ENCODE data around the gene BCL11B.

The BCL11B gene

GRCh38 chr14:99287269-99287942, 15.4 kb upstream of the BCL11B start:
- no peak overlapping the region for H3K4me3 ChIP-seq (ENCODE audit: low read depth, low read length)

GRCh38 chr14:99286761-99287160, 14.8 kb upstream of the BCL11B start:
- H3K4me3 ChIP-seq (ENCODE audit: low read depth, low read length), result no peak overlapping the region

- H3K4me3 ChIP-seq (ENCODE audit: low read depth, low read length), result no peak overlapping the region
Observed at GRCh38 chr14:99284254-99285004, 12.4 kb upstream of the BCL11B start.

GRCh38 chr14:99282261-99283050, 10.5 kb upstream of the BCL11B start:
- no peak overlapping the region for H3K4me3 ChIP-seq (ENCODE audit: low read depth, low read length)

- no peak overlapping the region for H3K4me3 ChIP-seq (ENCODE audit: low read depth, low read length)
Observed at GRCh38 chr14:99281396-99281795, 9.4 kb upstream of the BCL11B start.

GRCh38 chr14:99280852-99281251, 8.9 kb upstream of the BCL11B start:
- no peak overlapping the region for H3K4me3 ChIP-seq (ENCODE audit: low read depth, low read length)

GRCh38 chr14:99280066-99280731, 8.2 kb upstream of the BCL11B start:
- no peak overlapping the region for H3K4me3 ChIP-seq (ENCODE audit: low read depth, low read length)

- no peak overlapping the region for H3K4me3 ChIP-seq (ENCODE audit: low read depth, low read length)
Observed at GRCh38 chr14:99278836-99279235, 6.8 kb upstream of the BCL11B start.

- no peak overlapping the region for H3K4me3 ChIP-seq (ENCODE audit: low read depth, low read length)
Observed at GRCh38 chr14:99277530-99277929, 5.5 kb upstream of the BCL11B start.

GRCh38 chr14:99276482-99276881, 4.5 kb upstream of the BCL11B start:
- no peak overlapping the region for H3K4me3 ChIP-seq (ENCODE audit: low read depth, low read length)

GRCh38 chr14:99275222-99275584, 3.2 kb upstream of the BCL11B start:
- H3K4me3 ChIP-seq (ENCODE audit: low read depth, low read length), result peak overlapping the region; percentile 20

GRCh38 chr14:99274346-99275221, 2.6 kb upstream of the BCL11B start:
- peak overlapping the region; percentile 62 for H3K4me3 ChIP-seq (ENCODE audit: low read depth, low read length)

- H3K4me3 ChIP-seq (ENCODE audit: low read depth, low read length), result peak overlapping the region; percentile 62
Observed at GRCh38 chr14:99273766-99274345, 1.9 kb upstream of the BCL11B start.

GRCh38 chr14:99272899-99273765, 1.1 kb upstream of the BCL11B start:
- H3K4me3 ChIP-seq (ENCODE audit: low read depth, low read length), result peak overlapping the region; percentile 62

GRCh38 chr14:99272632-99272898, 568 bp upstream of the BCL11B start:
- H3K4me3 ChIP-seq (ENCODE audit: low read depth, low read length), result peak overlapping the region; percentile 62

GRCh38 chr14:99271221-99271941, 616 bp downstream of the BCL11B start:
- peak overlapping the region; percentile 62 for H3K4me3 ChIP-seq (ENCODE audit: low read depth, low read length)

GRCh38 chr14:99270458-99271220, 1.4 kb downstream of the BCL11B start:
- peak overlapping the region; percentile 73 for H3K4me3 ChIP-seq (ENCODE audit: low read depth, low read length)

Measured in iPS-11a (cell line).